HG03520 (cell line): ENCODE measurements around the gene CACNA1B.

ENCODE experiments used
- ATAC-seq: cut with Tn5 transposase; IDR thresholded peaks from one replicate; pipeline ENCODE4 v1.9.1; 2021; ENCODE audit warnings: mild to moderate bottlenecking, moderate library complexity; ENCODE audit not compliant: unreplicated experiment

The CACNA1B gene

DNA sequence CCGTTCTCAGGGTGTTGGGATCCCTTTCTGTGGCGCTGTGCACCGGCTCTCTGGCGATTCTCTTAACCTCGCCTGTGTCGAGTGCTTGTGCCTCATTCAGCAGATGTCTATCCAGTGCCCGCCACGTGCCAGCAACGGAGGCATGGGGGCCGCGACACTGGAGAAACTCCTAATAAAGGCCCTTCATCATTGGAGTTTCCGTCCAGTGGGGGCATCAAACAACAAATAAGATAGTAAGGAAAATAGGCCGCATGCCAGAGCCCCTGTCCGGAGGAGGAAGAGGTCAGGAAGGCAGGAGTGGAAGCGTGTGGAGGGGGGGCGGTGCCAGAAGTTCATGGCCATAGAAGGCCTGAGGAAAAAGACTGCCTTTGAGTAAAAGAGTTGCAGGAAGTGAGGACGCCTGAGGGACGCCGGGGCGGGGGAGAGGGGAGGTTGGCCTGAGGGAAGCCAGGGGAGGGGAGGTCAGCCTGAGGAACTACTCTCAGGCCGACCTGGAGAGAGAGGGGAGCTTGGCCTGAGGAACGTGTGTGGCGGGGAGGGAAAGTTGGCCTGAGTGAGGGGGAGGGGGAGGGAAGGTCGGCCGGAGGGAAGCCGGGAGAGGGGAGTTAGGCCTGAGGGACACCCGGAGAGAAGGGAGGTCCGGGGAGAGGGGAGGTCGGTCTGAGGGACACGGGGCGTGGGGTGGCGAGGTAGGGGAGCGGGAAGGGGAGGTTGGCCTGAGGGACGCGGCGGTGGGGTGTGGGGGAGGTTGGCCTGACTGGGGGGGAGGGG lies 82.2 kb downstream of the CACNA1B start:
- no peak for ATAC-seq

DNA sequence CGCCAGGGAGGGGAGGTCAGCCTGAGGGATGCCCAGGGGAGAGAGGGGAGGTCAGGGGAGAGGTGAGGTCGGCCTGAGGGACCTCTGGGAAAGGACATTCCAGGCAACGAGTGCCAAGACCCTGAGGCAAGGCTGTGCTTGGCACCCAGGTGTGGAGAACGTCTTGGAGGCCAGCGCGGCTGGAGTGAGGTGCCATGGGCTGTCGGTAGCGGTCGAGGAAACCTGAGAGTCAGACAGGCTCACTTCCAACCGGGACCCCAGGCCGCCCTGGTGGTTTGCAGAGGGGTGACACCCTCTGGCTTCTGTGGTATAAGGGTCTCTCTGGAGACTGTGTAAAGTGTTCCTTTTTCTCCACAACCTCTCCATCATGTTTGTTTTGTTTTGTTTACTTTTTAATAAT lies 82.9 kb downstream of the CACNA1B start:
- no peak for ATAC-seq

DNA sequence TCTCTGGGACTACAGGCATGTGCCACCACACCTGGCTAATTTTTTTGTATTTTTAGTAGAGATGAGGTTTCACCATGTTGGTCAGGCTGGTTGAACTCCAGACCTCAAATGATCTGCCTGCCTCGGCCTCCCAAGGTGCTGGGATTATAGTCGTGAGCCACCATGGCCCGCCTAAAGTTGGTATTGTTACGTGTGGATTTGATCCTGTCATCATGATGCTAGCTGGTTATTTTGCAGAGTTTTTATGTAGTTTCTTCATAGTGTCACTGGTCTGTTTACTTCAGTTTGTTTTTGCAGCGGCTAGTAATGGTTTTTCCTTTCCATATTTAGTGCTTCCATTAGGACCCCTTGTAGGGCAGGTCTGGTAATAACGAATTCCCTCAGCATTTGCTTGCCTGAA lies 85.9 kb downstream of the CACNA1B start:
- ATAC-seq = no peak

DNA sequence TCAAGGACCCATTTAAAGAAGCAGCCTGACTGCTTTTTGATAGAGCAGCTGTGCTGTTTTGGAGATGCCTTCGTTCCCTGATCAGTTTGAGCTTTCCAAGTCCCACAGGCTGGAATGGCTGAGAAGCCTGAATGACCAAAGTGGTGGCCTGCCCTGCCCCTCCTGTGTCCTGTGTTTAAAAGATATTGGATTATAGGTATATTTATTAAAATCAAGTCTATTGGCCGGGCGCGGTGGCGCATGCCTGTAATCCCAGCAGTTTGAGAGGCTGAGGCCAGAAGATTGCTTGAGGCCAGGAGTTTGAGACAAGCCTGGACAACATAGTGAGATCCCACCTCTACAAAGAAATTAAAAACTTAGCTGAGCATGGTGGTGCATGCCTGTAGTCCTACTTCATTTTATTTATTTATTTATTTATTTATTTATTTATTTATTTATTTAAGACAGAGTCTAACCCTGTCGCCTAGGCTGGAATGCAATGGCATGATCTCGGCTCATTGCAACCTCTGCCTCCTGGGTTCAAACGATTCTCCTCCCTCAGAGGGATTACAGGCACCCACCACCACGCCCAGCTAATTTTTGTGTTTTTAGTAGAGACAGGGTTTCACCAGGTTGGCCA lies 87.7 kb downstream of the CACNA1B start:
- no peak for ATAC-seq

DNA sequence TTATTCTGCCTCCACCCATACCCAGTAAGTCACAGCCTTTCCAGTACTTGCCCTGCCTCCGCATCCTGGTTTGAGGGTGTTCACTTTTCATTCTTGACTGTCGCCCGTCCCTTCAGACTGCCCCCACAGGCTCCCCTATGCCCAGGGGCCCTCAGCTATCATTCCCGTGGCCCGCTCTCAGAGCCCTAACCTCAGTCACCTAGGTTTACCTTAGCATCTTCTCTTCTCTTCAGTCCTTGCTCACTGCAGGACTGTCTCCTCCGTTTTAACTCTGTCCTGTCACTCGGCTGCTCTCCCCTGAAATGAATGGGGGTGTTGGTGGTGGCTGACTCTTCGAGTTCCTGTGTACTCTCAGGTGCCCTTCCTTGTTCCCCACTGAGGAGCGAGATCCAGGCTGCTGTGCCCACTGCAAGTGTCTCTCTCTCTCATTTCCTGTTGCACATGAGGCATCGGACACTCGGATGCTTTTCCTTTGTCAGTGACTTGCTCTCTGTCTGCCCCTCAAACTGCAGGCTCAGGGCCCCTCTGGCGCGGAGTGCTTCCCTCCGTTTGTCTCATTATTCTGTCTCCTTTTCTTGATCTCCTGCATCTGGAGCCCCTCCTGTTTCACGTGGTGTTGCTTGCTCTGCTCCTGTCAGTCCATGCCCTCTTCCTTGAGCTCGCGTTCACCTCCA lies 89.8 kb downstream of the CACNA1B start:
- ATAC-seq = no peak

DNA sequence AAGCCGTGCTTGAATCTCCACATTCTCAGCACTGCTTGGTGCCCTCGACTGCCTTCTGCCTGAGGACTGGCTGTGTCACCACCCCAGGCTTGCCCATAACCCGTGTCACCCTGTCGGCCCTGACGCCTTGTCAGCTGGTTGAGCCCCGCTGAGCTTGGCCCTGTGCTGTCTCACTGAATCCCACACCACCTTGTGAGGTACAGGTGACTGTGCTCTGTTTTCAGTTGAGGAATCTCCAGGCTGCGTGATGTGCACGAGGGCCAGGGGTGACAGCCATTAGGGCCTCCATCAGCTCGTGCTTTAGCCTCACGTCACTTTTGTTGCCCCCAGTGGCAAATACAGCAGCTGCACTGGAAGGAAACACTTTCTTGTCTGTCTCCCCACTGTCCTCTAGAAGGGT lies 90.7 kb downstream of the CACNA1B start:
- ATAC-seq = no peak

DNA sequence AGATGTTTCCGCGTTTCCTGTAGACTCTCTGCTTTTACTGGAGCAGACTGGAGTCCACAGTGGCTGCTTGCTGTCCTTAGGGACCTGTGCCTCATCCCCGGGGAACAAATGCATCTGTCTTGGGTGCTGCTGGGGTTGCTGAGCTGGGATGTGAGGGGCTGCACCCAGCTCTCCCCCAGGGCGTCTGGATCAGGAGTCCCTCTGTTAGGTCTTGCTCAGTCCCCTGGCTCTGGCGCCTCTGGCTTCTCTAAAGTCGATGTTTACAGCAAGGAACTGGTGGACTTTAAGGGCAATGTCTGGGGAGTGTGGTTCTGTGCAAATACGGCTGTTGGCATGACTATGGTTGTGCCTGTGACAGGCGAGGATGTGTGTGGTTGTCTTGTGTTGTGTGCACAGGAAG lies 91.4 kb downstream of the CACNA1B start:
- ATAC-seq = no peak

DNA sequence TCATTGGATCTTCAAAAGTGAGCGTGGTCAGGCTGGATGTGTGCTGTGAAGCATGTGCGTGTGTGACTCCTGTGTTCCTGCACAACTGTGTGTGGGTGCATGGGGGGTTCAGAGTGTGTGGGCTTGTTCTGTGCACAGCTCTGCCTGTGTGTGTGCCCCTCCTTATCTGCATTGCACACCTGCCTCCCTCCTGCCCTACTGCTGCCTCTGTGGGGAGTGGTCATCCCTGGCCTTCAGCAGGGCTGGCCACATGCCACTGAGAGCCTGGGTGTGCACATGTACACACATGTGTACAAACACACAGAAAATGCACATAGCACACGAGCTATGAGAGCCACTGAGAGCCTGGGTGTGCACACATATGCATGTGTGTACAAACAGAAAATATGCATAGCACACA lies 92.1 kb downstream of the CACNA1B start:
- ATAC-seq = no peak

DNA sequence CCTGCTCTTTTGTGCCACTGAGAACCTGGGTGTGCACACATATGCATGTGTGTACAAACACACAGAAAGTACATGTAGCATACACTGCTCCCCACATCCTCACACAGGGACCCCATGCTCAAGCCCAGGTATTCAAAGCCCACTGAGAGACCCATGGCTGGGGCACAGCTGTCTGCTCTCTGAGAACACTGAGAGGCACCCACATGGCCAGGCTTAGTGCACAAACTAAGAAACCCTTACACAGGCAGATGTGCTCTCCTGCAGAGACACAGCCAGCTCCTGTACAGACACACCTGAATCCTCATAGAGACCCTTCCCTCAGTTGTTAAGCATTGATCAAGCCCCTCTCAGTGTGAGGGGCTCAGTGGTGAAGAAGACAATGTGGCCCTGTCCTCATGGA lies 92.5 kb downstream of the CACNA1B start:
- no peak for ATAC-seq

DNA sequence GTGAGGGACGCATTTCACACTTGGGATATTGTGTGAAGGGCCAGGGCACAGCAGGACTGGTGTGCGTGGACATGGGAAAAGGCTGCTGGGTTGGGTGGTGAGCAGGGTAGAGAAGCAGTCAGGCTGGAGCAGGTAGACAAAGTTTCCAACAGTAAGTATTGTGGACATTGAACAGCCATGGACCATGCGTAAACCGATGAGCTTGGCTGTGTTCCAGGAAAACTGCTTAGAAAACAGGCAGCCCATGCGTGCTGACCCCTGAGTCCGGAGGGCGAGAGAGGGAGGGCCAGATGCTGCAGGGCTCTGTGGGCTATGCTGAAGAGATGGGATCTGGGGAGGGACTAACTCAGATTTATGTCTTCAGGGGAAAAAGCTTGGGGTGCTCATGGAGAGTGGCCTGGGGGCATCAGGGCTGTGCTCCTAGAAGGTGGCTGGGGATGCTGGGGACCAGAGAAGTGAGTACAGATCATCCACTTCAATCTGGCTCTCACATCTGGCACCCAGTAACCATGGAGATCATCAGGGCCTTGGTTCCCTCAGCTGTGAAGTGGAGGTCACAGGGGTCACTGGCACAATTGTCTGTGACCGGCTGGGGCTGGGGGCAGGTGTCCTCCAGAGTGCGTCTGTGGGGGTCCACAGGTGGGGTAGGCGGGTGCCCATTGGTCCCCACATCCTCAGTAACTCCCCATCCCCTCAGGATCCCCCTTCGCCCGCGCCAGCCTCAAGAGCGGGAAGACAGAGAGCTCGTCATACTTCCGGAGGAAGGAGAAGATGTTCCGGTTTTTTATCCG lies 93.3 kb downstream of the CACNA1B start:
- no peak for ATAC-seq

DNA sequence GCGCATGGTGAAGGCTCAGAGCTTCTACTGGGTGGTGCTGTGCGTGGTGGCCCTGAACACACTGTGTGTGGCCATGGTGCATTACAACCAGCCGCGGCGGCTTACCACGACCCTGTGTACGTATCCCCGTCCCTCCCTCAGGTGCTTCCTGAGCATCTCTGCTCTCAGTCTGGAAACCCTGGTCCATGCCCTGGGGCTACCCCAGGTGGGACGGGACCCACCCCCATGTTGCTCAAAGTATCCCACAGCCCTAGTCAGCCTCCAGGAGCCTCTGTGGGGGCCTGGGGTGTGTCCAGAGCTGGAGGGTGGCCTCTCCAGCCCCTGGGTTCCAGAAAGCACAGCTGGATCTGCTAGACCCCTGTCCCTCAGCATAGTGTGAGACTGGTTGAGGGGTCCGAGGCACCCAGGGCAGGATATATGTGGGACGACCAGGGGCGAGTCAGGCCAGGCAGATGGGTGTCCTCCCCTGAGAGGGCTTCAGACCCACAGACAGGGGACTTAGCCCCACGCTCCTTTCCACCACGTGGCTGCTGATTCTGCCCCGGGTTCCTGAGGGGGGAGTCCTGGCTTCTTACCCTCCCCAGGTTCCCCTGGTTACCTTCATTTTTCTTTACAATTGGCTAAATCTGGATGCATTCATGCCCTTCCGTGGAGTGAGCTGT lies 94.0 kb downstream of the CACNA1B start:
- ATAC-seq = no peak

DNA sequence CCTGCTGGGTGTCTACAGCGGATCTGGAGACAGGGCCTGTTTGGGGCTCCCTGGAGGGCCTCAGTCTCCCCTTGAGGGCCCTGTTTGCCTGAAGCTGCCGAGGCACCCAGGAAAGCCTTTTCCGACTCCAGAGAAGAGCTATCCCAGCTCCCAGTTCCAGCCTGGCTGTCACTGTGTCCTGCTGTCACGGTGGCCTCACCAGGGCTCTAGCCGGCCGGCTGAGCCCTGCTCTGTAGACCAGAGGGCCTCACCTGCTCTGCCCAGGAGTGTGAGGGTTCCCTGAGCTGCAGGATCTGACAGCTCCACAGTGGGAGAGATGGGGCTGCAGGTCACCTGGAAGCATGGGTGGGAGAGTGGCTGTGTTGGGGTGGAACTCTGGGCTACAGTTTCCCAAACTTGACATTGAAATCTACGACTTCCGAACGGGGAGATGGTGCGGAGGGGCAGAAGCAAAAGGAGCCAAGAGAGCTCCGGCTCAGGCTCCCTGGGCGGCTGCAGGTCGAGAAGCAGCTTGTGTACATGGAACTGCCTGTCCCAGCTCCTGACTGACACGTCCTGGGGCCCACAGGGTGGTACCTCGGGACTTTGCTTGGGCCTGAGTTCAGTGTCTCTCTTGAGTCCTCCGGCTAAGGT lies 94.9 kb downstream of the CACNA1B start:
- ATAC-seq = no peak

DNA sequence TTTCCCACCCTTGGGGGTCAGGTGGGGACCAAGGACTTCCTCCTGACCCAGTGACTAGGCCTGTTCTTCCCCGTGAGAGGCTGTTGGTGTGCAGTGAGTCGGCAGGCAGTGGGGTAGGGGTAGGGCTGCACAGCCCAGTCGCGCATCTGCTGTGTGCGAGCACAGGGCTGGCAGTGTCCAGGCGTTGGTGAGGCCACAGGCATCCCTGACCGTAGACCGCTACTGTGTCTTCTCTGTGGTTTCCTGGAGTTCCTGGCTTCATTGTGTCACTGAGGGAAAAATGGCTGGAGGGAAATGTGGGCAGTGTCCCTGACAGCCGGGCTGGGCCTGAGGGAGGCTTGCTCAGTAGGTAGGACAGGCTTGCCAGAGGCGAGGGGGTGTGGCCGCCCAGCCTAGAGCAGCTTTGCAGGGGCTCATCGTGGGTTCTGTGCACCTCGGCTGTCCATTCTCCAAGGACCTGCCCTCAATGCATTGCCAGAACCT lies 95.4 kb downstream of the CACNA1B start:
- no peak for ATAC-seq

DNA sequence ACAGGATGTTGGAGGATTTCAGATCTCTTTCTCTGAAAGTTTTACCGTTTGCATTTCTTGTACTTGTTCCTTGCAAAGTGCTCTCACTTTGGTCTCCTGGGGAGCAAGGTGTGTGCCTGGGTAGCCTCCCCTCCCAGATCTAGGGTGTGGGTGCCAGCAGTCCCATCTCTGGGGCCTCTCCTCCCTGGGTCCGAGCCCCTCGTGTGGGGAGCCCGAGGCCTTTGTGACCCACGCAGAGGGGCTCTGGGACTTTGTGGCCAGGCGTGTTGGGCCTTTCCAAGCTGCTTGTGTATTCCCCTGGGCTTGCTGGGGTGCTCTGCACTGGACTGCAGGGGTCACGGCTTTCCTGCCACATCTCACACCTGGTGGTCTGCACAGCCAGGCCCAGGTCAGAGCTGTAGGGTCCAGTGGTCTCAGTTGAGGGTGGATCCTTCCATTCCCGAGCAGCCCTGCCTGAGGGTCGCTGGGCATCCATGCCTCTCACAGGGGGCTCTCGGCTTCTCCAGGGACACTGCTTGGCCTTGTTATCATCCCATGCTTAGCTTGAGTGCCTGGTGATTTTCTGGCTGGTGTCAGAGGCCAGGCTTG lies 96.3 kb downstream of the CACNA1B start:
- no peak for ATAC-seq

DNA sequence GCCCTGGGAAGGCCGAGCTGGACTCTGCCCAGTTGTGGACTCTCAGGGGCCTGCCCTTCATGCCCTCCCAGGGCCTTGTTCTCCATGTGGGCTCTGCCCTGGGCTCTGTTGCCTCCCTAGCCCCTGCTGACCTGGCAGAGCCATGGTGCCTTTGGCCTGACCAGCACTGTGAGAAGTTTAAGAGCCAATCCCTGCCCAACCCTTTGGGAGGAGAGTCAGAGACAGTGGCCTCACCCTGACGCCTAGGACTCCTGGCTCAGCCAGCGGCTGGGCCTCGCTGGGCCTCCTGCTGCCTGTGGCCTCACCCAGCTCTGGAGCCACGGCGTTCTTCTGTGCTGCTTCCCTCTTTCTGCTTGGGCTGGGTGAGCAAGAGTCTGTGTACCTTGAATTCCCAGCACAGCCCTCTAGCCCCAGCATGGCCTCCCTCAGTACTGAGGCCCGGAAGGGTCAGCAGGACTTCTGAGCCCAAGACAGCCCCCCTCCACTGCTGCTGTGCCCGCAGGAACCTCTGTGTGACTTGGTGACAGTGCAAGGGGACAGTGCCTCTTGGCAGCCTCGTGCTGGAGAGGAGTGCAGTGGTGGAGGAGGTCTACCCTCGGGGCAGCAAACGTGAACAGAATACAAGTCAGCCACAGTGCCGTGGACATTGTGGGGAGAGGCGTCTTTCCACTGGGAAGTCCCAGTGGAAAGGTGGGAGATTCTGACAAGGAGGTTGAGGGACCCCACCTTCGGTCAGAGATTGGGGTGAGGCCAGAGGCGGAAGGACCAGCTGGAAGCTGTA lies 97.4 kb downstream of the CACNA1B start:
- ATAC-seq = no peak

DNA sequence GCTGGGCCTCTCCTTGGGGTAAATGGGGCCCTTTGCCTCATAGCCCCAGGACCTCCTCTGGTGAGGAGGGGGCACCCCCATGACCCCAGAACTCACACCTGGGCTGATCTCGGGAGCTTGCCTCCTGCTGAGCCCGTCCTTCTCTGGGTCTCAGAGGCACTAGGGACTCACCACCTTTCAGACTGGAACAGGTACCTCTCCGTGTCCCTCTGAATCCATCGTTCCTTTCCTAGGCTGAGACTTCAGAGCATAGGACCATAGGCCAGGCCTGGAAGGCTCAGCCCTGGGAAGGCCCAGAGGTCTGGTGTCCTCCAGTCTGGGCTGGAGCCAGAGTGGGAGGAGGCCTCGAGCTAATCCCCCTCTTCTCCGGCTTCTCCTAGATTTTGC lies 97.9 kb downstream of the CACNA1B start:
- no peak for ATAC-seq

DNA sequence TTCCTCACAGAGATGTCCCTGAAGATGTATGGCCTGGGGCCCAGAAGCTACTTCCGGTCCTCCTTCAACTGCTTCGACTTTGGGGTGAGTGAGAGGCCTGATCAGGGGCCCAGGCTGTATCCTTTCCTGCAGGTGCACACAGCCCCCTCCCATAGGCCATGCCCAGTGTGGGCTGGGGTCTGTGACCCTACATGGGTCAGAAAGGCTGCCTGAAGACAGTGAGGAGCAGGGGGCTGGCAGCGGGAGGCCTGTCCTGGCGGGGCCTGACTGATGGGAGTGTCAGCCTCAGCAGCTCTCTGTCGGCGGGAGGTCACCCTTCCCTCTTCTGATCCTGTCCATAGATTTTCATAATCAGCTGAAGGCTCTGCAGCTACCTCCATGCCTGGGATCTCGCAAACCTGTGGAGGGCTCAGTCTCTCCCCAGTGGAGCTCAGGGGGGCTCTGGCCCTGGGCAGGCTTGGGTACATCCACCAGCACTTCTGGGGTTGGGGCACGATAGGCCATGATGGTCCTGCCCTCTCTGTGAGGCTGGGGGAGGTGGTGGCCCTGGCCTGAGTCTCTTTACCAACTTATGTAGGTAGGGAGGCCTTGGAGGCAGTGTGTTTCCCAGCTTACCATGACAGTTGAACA lies 98.5 kb downstream of the CACNA1B start:
- no peak for ATAC-seq

DNA sequence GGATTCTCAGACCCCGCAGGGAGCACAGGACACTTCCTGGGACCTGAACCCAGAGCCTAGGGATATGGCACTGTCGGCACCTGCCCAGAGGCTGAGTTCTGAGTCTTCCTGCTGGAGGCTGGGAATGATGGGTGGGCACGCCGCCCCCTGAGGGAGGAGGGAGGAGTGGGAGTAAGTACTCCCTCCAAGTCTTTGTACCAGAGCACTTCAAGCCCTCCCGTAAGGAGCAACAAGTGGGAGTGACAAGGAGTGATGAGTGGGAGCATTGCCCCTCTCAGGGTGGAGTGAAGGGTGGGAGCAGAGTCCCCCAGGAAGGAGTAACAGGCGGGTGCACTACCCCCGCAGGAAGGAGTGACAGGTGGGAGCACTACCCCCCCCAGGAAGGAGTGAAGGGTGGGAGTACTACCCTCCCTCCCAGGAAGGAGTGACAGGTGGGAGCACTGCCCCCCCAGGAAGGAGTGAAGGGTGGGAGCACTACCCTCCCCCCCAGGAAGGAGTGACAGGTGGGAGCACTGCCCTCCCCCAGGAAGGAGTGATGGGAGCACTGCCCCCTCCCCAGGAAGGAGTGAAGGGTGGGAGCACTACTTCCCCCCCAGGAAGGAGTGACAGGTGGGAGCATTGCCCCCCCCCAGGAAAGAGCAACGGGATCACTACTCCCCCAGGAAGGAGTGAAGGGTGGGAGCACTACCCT lies 100.1 kb downstream of the CACNA1B start:
- no peak for ATAC-seq
